Occipital lobe (tissue), 2 donors: ENCODE results near the gene MBTD1. TPM values are rescaled to one million over a fixed set of nuclear protein-coding genes. Genes with fewer than 3 reads are reported as not detected.
"Not testable (repeated sequence)": the region's sequence is repeated elsewhere in the genome, so short reads cannot be mapped to it uniquely, and the experiment has no call there.

ENCODE experiments used
- DNase-seq: peaks from one replicate; lab custom pipeline; 2025; lab: John Stamatoyannopoulos, UW
- total RNA-seq: library from RNA; depleted of rRNA; stranded (reverse); fragments of >200 nt; gene quantifications from one replicate; pipeline ENCODE4 v1.2.3, GENCODE V29; 2014

The MBTD1 gene
- total RNA-seq, 1 donor from 2014 or later, result 66.4 TPM

GRCh38 chr17:51189162-51189561 lies 70.7 kb downstream of the MBTD1 start:
- DNase-seq, result no peak

GRCh38 chr17:51188271-51188833 lies 71.5 kb downstream of the MBTD1 start:
- DNase-seq, result no peak

GRCh38 chr17:51185763-51186332 lies 74.0 kb downstream of the MBTD1 start:
- no peak for DNase-seq

- no peak for DNase-seq
Observed at GRCh38 chr17:51184124-51184523, 75.7 kb downstream of the MBTD1 start.

GRCh38 chr17:51180486-51180885 lies 79.4 kb downstream of the MBTD1 start:
- no peak for DNase-seq

DNA sequence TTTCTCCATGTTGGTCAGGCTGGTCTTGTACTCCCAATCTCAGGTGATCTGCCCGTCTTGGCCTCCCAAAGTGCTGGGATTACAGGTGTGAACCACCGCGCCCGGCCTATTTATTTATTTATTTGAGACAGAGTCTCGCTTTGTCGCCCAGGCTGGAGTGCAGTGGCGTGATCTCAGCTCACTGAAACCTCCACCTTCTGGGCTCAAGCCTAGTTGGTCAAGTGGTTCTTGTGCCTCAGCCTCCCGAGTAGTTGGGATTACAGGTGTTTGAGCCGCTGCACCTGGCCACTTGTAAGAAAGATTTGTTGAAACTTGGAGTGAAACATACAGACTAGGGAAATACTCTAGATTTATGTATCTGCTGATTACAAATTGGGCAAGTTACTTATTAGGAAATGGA lies 87.8 kb downstream of the MBTD1 start:
- DNase-seq, result not testable (repeated sequence)

DNA sequence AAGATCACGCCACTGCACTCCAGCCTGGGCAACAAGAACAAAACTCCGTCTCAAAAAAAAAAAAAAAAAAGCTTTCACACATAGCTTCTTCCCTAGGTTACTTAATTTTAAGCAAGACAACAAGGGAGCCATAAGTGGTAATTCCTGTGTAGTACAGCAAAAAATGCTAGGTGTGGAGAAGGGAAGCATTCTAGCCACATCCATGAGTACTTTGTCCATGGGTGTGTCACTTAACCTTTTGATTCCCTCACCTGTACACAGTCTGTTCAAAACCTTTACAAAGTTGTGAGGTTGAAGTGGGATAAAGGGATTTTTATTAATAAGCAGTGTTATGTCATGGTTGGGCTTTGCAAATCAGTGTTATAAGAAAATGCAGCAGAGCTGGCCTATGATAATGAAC lies 89.1 kb downstream of the MBTD1 start:
- DNase-seq, result no peak

- no peak for DNase-seq
Observed at GRCh38 chr17:51169340-51169739, 90.5 kb downstream of the MBTD1 start.

DNA sequence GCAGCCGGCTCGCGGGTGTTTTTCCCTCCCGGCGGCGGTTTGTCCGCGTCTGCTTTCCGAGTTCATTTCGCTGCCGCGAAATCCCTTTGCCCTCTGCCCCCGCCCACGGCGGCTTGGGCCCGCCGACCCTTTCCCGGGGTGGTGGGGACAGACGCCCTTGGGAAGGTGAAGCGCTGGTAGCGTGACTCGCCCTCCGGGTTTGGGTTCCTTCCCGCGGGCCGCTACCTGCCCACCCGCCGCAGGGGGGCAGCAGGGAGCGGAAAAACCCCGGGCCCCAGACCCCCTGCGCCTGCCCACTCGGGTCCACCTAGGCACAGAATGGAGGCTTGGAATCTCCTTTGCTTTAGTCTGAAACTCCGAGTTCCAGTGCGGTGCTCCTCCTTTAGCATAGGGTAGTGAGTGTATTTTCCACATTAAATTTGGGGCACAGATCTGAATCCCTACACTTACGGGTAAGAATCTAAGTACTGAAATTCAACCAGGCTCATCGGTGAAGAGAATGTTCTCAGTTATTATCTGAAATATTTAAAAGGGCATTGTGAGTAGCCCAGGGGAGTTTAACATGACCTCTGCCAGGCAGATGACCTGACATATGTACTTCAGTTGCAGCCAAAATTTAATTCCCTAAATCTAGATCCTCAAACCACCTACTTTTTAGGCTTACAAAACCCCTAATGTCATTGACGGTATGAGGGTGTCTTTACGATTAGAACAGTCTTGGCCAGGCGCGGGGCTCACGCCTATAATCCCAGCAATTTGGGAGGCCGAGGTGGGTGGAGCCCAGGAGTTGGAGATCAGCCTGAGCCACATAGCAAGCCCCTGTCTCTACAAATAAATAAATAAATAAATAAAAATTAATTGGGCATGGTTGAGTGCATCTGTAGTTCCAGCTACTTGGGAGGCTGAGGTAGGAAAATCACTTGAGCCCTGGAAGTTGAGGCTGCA lies 92.6 kb downstream of the MBTD1 start:
- no peak for DNase-seq

- peak; percentile 60 for DNase-seq
Observed at GRCh38 chr17:51166198-51166986, 93.5 kb downstream of the MBTD1 start, which contains the start of gene NME2. NME2 (plus strand) TSS chr17:51166411; CDS start chr17:51166831, 420 bp downstream.

DNA sequence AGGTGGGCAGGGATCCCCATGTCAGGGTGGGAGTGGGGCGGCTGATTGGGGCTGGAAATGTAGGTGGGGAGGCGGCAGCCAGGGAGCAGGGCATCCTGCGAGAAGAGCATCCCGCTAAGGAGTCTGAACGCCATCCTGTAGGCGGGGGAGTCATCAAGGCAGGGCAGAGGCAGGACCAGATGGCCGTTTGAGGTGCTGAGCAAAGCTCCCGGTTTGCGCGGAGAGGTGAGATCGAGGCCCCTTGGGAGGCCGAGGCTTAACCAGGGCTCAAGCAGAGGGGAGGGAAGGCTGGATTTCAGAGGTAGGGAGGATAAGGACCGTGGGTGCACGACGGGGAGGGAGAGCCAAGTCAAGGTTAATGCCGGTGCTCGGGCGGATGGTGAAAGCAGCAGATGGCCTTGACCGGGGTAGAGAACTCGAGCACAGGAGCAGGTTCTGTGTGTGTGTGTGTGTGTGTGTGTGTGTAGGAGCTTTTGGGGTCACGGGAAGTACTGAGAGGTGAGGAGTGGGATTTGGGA lies 94.1 kb downstream of the MBTD1 start:
- DNase-seq, result no peak

DNA sequence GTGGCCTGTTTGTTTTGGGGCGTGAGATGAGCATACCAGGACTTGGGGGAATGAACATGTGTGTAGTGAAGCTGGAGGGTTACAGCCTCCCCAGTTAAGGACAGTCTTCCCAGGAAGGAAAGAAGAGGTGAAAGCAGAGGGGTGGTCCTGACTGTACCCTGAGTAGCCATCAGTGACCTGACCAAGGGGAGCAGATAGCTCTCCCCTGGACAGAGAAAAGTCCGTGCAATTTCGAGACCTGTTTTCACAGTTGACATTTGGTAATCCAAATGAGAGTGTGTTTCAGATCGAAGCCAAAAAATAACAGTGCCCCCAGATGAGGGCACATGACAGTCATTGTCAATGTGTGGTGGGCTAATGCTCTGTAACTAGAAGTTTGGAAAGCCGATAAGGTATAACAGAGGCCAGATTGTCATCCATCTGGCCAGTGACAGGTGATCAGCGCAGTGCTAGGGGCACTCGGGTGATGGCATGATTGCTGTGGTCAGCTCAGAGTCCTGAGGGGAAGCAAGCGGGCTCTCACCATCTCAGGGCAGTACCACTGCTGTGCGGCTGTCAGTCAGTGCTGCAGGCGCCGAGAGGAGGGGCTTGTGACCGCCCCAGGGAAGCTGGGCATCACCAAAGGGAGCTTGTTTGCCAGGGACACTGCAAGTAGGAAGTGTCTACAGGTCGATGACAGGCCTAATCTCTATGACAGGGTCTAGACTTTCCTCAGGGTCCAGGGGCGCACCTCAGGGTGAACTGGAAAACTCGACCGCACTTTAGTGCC lies 94.8 kb downstream of the MBTD1 start:
- no peak for DNase-seq

GRCh38 chr17:51161541-51161940 lies 98.3 kb downstream of the MBTD1 start:
- DNase-seq, result no peak

- no peak for DNase-seq
Observed at GRCh38 chr17:51159604-51160003, 100.2 kb downstream of the MBTD1 start.

- no peak for DNase-seq
Observed at GRCh38 chr17:51155416-51155815, 104.4 kb downstream of the MBTD1 start.

- no peak for DNase-seq
Observed at GRCh38 chr17:51154176-51154575, 105.7 kb downstream of the MBTD1 start.

DNA sequence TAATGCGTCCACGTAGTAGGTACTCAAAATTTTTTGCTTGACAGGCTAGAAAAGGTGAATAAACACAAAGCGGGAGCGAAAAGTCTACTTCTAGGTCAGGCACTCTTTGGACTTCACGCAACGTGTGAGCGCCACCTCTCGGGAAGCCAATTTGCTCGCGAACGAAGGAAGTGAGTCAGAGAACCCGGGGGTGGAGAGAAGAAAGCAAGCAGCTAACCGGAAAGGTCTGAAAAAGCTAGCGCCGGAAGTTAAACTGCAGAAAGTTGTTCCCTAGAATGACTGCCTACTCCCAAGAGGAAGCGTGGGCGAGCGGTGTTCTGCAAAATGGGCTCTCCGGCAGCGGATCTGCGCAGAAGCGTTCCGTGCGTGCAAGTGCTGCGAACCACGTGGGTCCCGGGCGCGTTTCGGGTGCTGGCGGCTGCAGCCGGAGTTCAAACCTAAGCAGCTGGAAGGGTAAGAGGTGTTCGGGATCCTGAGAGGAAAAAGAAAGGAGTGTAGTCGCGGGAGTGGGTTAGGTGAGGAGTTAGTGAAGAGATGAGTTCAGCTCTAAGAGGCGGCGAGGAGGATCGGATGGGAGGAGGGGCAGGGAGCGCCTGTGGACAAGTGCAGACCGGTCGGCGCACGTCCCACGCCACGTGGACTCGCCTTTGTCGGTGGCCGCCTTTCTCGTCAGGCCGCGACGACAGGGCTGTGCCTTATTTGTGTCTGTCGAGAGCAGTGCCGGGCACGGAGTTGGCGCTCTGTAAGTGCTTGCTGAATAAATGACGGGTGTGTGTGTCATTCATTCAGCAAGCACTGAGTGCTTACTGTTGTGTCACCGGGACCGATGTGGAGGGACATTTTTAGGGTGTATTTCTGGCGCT lies 106.4 kb downstream of the MBTD1 start, which contains the start of gene NME1:
Gene NME1 (plus strand): TSS at position 350 of the 863 bp plus-strand sequence. CDS start 2,096 bp downstream, outside the sequence.
- DNase-seq, result peak; percentile 98

GRCh38 chr17:51152766-51153209 lies 107.1 kb downstream of the MBTD1 start:
- no peak for DNase-seq

GRCh38 chr17:51150932-51151331 lies 108.9 kb downstream of the MBTD1 start:
- no peak for DNase-seq
